ENCODE measurements around the gene RHBDL1. TPM values are rescaled to one million over a fixed set of nuclear protein-coding genes. Genes with fewer than 3 reads are reported as not detected.
A peak's percentile ranks its signal among the peaks of the same experiment; 100 is the strongest.

RHBDL1 gene
- total and polyA plus RNA-seq, 9 of the 15 experiments (the other 6 are each of a cell fraction or from before 2014, with no cell fraction given): 0.03 to 5.6 (median 1.3) TPM; not detected in 1

DNA sequence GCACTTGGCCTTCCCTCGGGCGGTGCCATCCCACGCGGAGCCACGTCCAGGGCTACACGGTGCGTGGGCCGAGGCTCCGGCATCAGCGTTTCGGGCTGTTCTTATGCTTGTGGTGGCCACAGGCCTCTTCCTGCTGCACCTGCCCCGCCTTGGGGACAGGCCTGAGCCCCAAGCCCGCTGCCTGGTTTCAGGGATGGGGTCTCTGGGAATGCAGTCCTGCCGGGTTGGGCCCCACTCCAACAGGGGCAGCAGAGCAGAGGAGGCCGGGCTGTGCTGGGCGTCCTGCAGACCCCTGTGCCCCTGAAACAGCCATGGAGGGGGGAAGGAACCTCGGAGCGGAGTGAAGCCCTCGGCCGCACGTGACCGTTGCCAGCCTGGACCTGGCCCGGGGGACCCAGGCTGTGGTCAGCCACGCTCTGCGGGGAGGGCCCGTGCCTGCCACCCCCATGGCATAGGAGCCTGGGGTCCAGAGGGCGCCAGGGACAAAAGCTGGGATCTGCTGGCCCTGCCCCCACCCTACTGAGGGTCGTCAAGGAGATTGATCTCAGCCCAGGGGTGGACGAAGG is 45.1 kb upstream of the RHBDL1 start (continued):
- TF ChIP-seq SPI1 (IDR thresholded peaks at IDR 0.05; ENCODE audit: borderline replicate concordance, low read depth, low read length) (no peak), TARDBP (IDR thresholded peaks at IDR 0.05) (no peak), FOS (IDR thresholded peaks at IDR 0.05; ENCODE audit: extremely low read depth, insufficient read length) (no peak), SAFB (IDR thresholded peaks at IDR 0.05; ENCODE audit: borderline replicate concordance, low read depth, low read length) (peak; percentile 75), MTA2 (IDR thresholded peaks at IDR 0.05; ENCODE audit: low read depth) (no peak), CHD4 (IDR thresholded peaks at IDR 0.05; ENCODE audit: insufficient read depth, insufficient replicate concordance, low read depth, low read length, poor library complexity, severe bottlenecking) (no peak), NR1H2 (CRISPR knock-in tag; IDR thresholded peaks at IDR 0.05) (no peak), SLC30A9 (CRISPR knock-in tag; IDR thresholded peaks at IDR 0.05) (no peak), GTF2A2 (tag; IDR thresholded peaks at IDR 0.05) (no peak), TGIF2 (CRISPR knock-in tag; IDR thresholded peaks at IDR 0.05) (no peak), POLR2AphosphoS5 (IDR thresholded peaks at IDR 0.05; ENCODE audit: control insufficient read depth, insufficient read depth, low read depth, low read length) (no peak), ZNF561 (CRISPR knock-in tag; conservative IDR thresholded peaks at IDR 0.05) (no peak), ZNF707 (CRISPR knock-in tag; conservative IDR thresholded peaks at IDR 0.05) (no peak), TEAD4 (IDR thresholded peaks at IDR 0.05; ENCODE audit: low read length) (no peak), TEAD4 (CRISPR knock-in tag; IDR thresholded peaks at IDR 0.05; ENCODE audit: borderline replicate concordance) (no peak), RBM22 (IDR thresholded peaks at IDR 0.05; ENCODE audit: low read depth, low read length, poor library complexity, severe bottlenecking) (peak; percentile 54), MBD2 (IDR thresholded peaks at IDR 0.05; ENCODE audit: borderline replicate concordance, low read depth) (no peak), GATAD2A (IDR thresholded peaks at IDR 0.05) (no peak), LEF1 (IDR thresholded peaks at IDR 0.05) (no peak), SMARCC2 (IDR thresholded peaks at IDR 0.05; ENCODE audit: low read depth) (no peak), MEIS2 (IDR thresholded peaks at IDR 0.05; ENCODE audit: partially characterized antibody) (no peak), MEF2D (tag; conservative IDR thresholded peaks at IDR 0.05; ENCODE audit: low read depth) (no peak)
- TF ChIP-seq, protein P1, sequence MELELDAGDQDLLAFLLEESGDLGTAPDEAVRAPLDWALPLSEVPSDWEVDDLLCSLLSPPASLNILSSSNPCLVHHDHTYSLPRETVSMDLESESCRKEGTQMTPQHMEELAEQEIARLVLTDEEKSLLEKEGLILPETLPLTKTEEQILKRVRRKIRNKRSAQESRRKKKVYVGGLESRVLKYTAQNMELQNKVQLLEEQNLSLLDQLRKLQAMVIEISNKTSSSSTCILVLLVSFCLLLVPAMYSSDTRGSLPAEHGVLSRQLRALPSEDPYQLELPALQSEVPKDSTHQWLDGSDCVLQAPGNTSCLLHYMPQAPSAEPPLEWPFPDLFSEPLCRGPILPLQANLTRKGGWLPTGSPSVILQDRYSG (tag; conservative IDR thresholded peaks at IDR 0.05; ENCODE audit: low read depth): no peak
- TF ChIP-seq, protein P2, sequence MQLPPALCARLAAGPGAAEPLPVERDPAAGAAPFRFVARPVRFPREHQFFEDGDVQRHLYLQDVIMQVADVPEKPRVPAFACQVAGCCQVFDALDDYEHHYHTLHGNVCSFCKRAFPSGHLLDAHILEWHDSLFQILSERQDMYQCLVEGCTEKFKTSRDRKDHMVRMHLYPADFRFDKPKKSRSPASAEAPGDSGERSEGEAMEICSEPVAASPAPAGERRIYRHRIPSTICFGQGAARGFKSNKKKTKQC (CRISPR knock-in tag; IDR thresholded peaks at IDR 0.05): 0 out of 2 replicates have a peak, but pooled peaks have one; percentile 53
- TF ChIP-seq, protein P3, sequence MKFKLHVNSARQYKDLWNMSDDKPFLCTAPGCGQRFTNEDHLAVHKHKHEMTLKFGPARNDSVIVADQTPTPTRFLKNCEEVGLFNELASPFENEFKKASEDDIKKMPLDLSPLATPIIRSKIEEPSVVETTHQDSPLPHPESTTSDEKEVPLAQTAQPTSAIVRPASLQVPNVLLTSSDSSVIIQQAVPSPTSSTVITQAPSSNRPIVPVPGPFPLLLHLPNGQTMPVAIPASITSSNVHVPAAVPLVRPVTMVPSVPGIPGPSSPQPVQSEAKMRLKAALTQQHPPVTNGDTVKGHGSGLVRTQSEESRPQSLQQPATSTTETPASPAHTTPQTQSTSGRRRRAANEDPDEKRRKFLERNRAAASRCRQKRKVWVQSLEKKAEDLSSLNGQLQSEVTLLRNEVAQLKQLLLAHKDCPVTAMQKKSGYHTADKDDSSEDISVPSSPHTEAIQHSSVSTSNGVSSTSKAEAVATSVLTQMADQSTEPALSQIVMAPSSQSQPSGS (CRISPR knock-in tag; IDR thresholded peaks at IDR 0.05): no peak
- TF ChIP-seq, protein P4, sequence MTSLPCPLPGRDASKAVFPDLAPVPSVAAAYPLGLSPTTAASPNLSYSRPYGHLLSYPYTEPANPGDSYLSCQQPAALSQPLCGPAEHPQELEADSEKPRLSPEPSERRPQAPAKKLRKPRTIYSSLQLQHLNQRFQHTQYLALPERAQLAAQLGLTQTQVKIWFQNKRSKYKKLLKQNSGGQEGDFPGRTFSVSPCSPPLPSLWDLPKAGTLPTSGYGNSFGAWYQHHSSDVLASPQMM (CRISPR knock-in tag; IDR thresholded peaks at IDR 0.05): no peak
- TF ChIP-seq, protein P5, sequence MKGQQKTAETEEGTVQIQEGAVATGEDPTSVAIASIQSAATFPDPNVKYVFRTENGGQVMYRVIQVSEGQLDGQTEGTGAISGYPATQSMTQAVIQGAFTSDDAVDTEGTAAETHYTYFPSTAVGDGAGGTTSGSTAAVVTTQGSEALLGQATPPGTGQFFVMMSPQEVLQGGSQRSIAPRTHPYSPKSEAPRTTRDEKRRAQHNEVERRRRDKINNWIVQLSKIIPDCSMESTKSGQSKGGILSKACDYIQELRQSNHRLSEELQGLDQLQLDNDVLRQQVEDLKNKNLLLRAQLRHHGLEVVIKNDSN (CRISPR knock-in tag; IDR thresholded peaks at IDR 0.05): peak; percentile 54

Data from K562 (cell line).